Pancreas (tissue), 10 donors: ENCODE results near the gene MAML1. TPM values are rescaled to one million over a fixed set of nuclear protein-coding genes. Genes with fewer than 3 reads are reported as not detected.

Experiments used
- ATAC-seq, 4 donors: fragments of 200-7000 bp; cut with Tn5 transposase; one replicate each; pipeline versions ENCODE4 v1.8.0 to v1.9.1; 2020; ENCODE audit warnings: mild to moderate bottlenecking in 4 of 4, moderate library complexity in 4 of 4
- DNase-seq, 6 donors: peaks; one replicate each; pipeline ENCODE4 v3.0.0-alpha.2; 2020
- FAIRE-seq: peaks from 2 replicates; lab custom pipeline; 2012; peaks lifted over from hg19 to GRCh38; lab: Jason Lieb, UNC
- H3K27ac ChIP-seq, 4 donors: fragments of 200-600 bp; sonication (generic); 1 replicate in 3 of 4; 2 replicates in 1 of 4; pipeline versions ENCODE4 v1.5.0 to v1.8.0; 2020
- H3K27me3 ChIP-seq, 4 donors: fragments of 200-600 bp; one replicate each; pipeline ENCODE4 v1.8.0; 2021
- H3K36me3 ChIP-seq, 3 donors: fragments of 200-600 bp; sonication (generic) in 1 of 3; one replicate each; pipeline versions ENCODE4 v1.5.0 to v1.8.0; 2020 to 2021
- H3K4me1 ChIP-seq, 3 donors: fragments of 200-600 bp; one replicate each; pipeline ENCODE4 v1.8.0; 2021
- H3K4me3 ChIP-seq, 4 donors: fragments of 200-600 bp; sonication (generic) in 2 of 4; one replicate each; pipeline versions ENCODE4 v1.5.0 to v1.8.0; 2020 to 2021
- H3K9me3 ChIP-seq, 4 donors: fragments of 200-600 bp; one replicate each; pipeline ENCODE4 v1.8.0; 2021
- CTCF ChIP-seq, 4 donors: fragments of 200-600 bp; sonication (generic) in 3 of 4; IDR thresholded peaks; one replicate each; pipeline versions ENCODE4 v1.5.0 to v1.8.0; 2021; ENCODE audit warnings: antibody characterized with exemption in 4 of 4
- WGBS, 2 donors: extraction: QIAGEN DNeasy Blood & Tissue Kit; methylation state at CpG; one replicate each; pipeline ENCODE4 v1.1.7; 2013; 5-methylcytosine and 5-hydroxymethylcytosine counted together
- intact Hi-C, 3 donors: fragments of 100-400 bp; cut with DNase I; formaldehyde crosslinking; loops; one replicate each; pipeline versions ENCODE4 v1.11.1 to v1.14.2; 2022
- polyA plus RNA-seq, 2 donors: library from polyadenylated mRNA; stranded (reverse); fragments of 200-250 nt; gene quantifications; one replicate each; pipeline ENCODE4 v1.2.3, GENCODE V29; 2013
- total RNA-seq, 6 donors: library from RNA; stranded (reverse); fragmentation: NEBNext Ultra II Directional in 4 of 6; extraction: Animal tissue kit (Norgen Biotek cat#: 25700) in 4 of 6; gene quantifications; one replicate each; pipeline versions ENCODE4 v1.2.1 to v1.2.4, GENCODE V29; 2021 to 2023
- donor health status: healthy with polysubstance abuse.
- donor health status: DM: no; HTN: no; CAD: no; lungs with moderate emphysema.
- donor health status: DM: no; HTN: no; CAD: no.
- donor health status: control.
- donor health status: control.
- donor health status: Bipolar disorder and iron deficiency.
- donor health status: DM: yes; HTN: yes; CAD: no.
- donor health status: DM: no; HTN: no; CAD: no.
- donor health status: DM: no; HTN: no; CAD: no.
- donor health status: DM: yes; HTN: yes; CAD: no.

The MAML1 gene
- total and polyA plus RNA-seq, 8 donors, result 7.1 to 18.0 (median 11.2) TPM

GRCh38 chr5:179729727-179730126 is 2.9 kb upstream of the MAML1 start:
- Histone ChIP-seq H3K4me1 (peaks cover 5 to 18% (median 6%) of the 10 kb centered on the region in 3 donors), H3K27me3 (no peaks in the 10 kb centered on the region), H3K27ac (no peak overlapping the region), H3K9me3 (no peaks in the 10 kb centered on the region), H3K36me3 (peaks cover 12 to 48% (median 38%) of the 10 kb centered on the region in 3 donors), H3K4me3 (no peak overlapping the region)
- TF ChIP-seq CTCF (IDR thresholded peaks at IDR 0.05), result no peak
- ATAC-seq, result no peak
- no peak for FAIRE-seq
- no peak for DNase-seq
- intact Hi-C loops, result loop anchor here in 1 of 3 donors (10.0 kb wide), 1 partner anchor 115 kb away; no protein-coding TSS in a partner anchor
- 81 to 83% methylated on average over 3 of the region's 3 CpGs for WGBS, 2 donors

- ATAC-seq, result no peak
- TF ChIP-seq CTCF (IDR thresholded peaks at IDR 0.05), result no peak
- H3K4me1 ChIP-seq, result peaks cover 5 to 24% (median 10%) of the 10 kb centered on the region in 3 donors
- FAIRE-seq, result no peak
- H3K9me3 ChIP-seq, result no peaks in the 10 kb centered on the region
- H3K36me3 ChIP-seq, result peaks cover 8 to 41% (median 31%) of the 10 kb centered on the region in 3 donors
- H3K4me3 ChIP-seq, result no peak overlapping the region
- intact Hi-C loops, result no loop called here
- no peak overlapping the region for H3K27ac ChIP-seq
- H3K27me3 ChIP-seq, result no peaks in the 10 kb centered on the region
- 66 to 70% methylated on average over 3 of the region's 3 CpGs for WGBS, 2 donors
- no peak for DNase-seq
These were observed 2.3 kb upstream of the MAML1 start for GRCh38 chr5:179730356-179730755.

GRCh38 chr5:179730852-179731251 is 1.8 kb upstream of the MAML1 start:
- intact Hi-C loops, result no loop called here
- DNase-seq (no peak), FAIRE-seq (no peak), ATAC-seq (no peak)
- Histone ChIP-seq H3K9me3 (no peaks in the 10 kb centered on the region), H3K4me3 (no peak overlapping the region), H3K27ac (no peak overlapping the region), H3K4me1 (peaks cover 5 to 26% (median 10%) of the 10 kb centered on the region in 3 donors), H3K27me3 (no peaks in the 10 kb centered on the region), H3K36me3 (peaks cover 8 to 36% (median 31%) of the 10 kb centered on the region in 3 donors)
- TF ChIP-seq CTCF (IDR thresholded peaks at IDR 0.05), result no peak
- WGBS, 2 donors, result 84 to 89% methylated on average over 3 of the region's 3 CpGs

GRCh38 chr5:179731791-179732411 is 721 bp upstream of the MAML1 start:
- peak; percentile 3 to 36 (median 8) for ATAC-seq
- TF ChIP-seq CTCF (IDR thresholded peaks at IDR 0.05), result no peak
- H3K9me3 ChIP-seq, result no peaks in the 10 kb centered on the region
- H3K4me1 ChIP-seq, result peaks cover 5 to 26% (median 11%) of the 10 kb centered on the region in 3 donors
- FAIRE-seq, result no peak
- peak overlapping the region in 3 of 4 donors; percentile 70 to 90 (median 73) for H3K27ac ChIP-seq
- intact Hi-C loops, result no loop called here
- H3K4me3 ChIP-seq, result peak overlapping the region in 2 of 4 donors; percentile 81 to 90
- DNase-seq, result peak in 4 of 6 donors; percentile 24 to 50 (median 38)
- H3K27me3 ChIP-seq, result no peaks in the 10 kb centered on the region
- peaks cover 4 to 30% (median 26%) of the 10 kb centered on the region in 3 donors for H3K36me3 ChIP-seq
- WGBS, 2 donors, result 64 to 67% methylated on average over 24 of the region's 24 CpGs
